Neural crest cell (in vitro differentiated cells): ENCODE results near the gene CCDC148. TPM values are rescaled to one million over a fixed set of nuclear protein-coding genes. Genes with fewer than 3 reads are reported as not detected.
"Not testable (repeated sequence)": the region's sequence is repeated elsewhere in the genome, so short reads cannot be mapped to it uniquely, and the experiment has no call there.

Source experiments
- DNase-seq: peaks from one replicate; pipeline ENCODE4 v3.0.0; 2021; ENCODE audit warnings: low read depth, mixed read lengths, low spot score
- H3K27ac Mint-ChIP-seq: one replicate; pipeline ENCODE4 v1.8.0; 2021; ENCODE audit warnings: mild to moderate bottlenecking, mixed read lengths; ENCODE audit not compliant: unreplicated experiment
- H3K27me3 Mint-ChIP-seq: 2 replicates; pipeline ENCODE4 v1.8.0; 2021; ENCODE audit warnings: low read depth, mild to moderate bottlenecking, mixed read lengths
- H3K36me3 Mint-ChIP-seq: 2 replicates; pipeline ENCODE4 v1.8.0; 2021; ENCODE audit warnings: low read depth, mild to moderate bottlenecking, mixed read lengths
- H3K4me1 Mint-ChIP-seq: 2 replicates; pipeline ENCODE4 v1.8.0; 2021; ENCODE audit warnings: mixed read lengths
- H3K4me3 Mint-ChIP-seq: one replicate; pipeline ENCODE4 v1.8.0; 2021; ENCODE audit warnings: mild to moderate bottlenecking, mixed read lengths
- H3K9me3 Mint-ChIP-seq: 2 replicates; pipeline ENCODE4 v1.8.0; 2021; ENCODE audit warnings: mixed read lengths
- CTCF ChIP-seq: fragments of 200-600 bp; sonication (generic); conservative IDR thresholded peaks from 2 replicates; pipeline ENCODE4 v1.5.0; 2021; ENCODE audit warnings: antibody characterized with exemption, mild to moderate bottlenecking
- total RNA-seq: library from RNA; stranded (reverse); gene quantifications from 2 replicates; pipeline ENCODE4 v1.2.1, GENCODE V29; 2021

The CCDC148 gene
- total RNA-seq, 1 donor from 2014 or later = 1.8 TPM

GRCh38 chr2:158443606-158444005 is 12.9 kb downstream of the CCDC148 start:
- Mint-ChIP-seq H3K4me1 (no peaks in the 10 kb centered on the region), H3K36me3 (no peaks in the 10 kb centered on the region), H3K4me3 (no peak overlapping the region), H3K27me3 (no peaks in the 10 kb centered on the region), H3K27ac (no peak overlapping the region), H3K9me3 (peaks cover 4% of the 10 kb centered on the region)
- no peak for DNase-seq
- no peak for TF ChIP-seq CTCF

GRCh38 chr2:158439062-158439461 is 17.5 kb downstream of the CCDC148 start:
- not testable (repeated sequence) for H3K27ac Mint-ChIP-seq, H3K36me3 Mint-ChIP-seq, DNase-seq, H3K4me1 Mint-ChIP-seq, H3K4me3 Mint-ChIP-seq, H3K27me3 Mint-ChIP-seq
- H3K9me3 Mint-ChIP-seq = peaks cover 12% of the 10 kb centered on the region

GRCh38 chr2:158433716-158434115 is 22.8 kb downstream of the CCDC148 start:
- not testable (repeated sequence) for H3K27ac Mint-ChIP-seq, H3K4me3 Mint-ChIP-seq, H3K4me1 Mint-ChIP-seq, H3K27me3 Mint-ChIP-seq, H3K36me3 Mint-ChIP-seq, H3K9me3 Mint-ChIP-seq, DNase-seq

GRCh38 chr2:158432117-158432516 is 24.4 kb downstream of the CCDC148 start:
- no peak overlapping the region for H3K4me3 Mint-ChIP-seq
- peaks cover 8% of the 10 kb centered on the region for H3K36me3 Mint-ChIP-seq
- H3K27ac Mint-ChIP-seq = no peak overlapping the region
- H3K27me3 Mint-ChIP-seq = peaks cover 2% of the 10 kb centered on the region
- H3K9me3 Mint-ChIP-seq = peaks cover 8% of the 10 kb centered on the region
- H3K4me1 Mint-ChIP-seq = no peaks in the 10 kb centered on the region
- TF ChIP-seq CTCF = no peak
- no peak for DNase-seq

GRCh38 chr2:158414538-158414937 is 42.0 kb downstream of the CCDC148 start:
- TF ChIP-seq CTCF = no peak
- no peak overlapping the region for H3K4me3 Mint-ChIP-seq
- DNase-seq = no peak
- no peaks in the 10 kb centered on the region for H3K27me3 Mint-ChIP-seq
- H3K4me1 Mint-ChIP-seq = no peaks in the 10 kb centered on the region
- H3K36me3 Mint-ChIP-seq = no peaks in the 10 kb centered on the region
- no peak overlapping the region for H3K27ac Mint-ChIP-seq
- peaks cover 8% of the 10 kb centered on the region for H3K9me3 Mint-ChIP-seq

- DNase-seq = no peak
- Mint-ChIP-seq H3K27ac (no peak overlapping the region), H3K4me3 (no peak overlapping the region), H3K4me1 (no peaks in the 10 kb centered on the region), H3K9me3 (peaks cover 10% of the 10 kb centered on the region), H3K27me3 (no peaks in the 10 kb centered on the region), H3K36me3 (no peaks in the 10 kb centered on the region)
- TF ChIP-seq CTCF = no peak
These were observed 43.0 kb downstream of the CCDC148 start for GRCh38 chr2:158413581-158413980.

- H3K9me3 Mint-ChIP-seq = peaks cover 10% of the 10 kb centered on the region
- H3K4me3 Mint-ChIP-seq = no peak overlapping the region
- H3K27ac Mint-ChIP-seq = no peak overlapping the region
- no peaks in the 10 kb centered on the region for H3K27me3 Mint-ChIP-seq
- TF ChIP-seq CTCF = no peak
- no peaks in the 10 kb centered on the region for H3K4me1 Mint-ChIP-seq
- no peak for DNase-seq
- H3K36me3 Mint-ChIP-seq = no peaks in the 10 kb centered on the region
These were observed 44.3 kb downstream of the CCDC148 start for GRCh38 chr2:158412206-158412605.
